Measurements from ENCODE around the gene STXBP3. TPM values are rescaled to one million over a fixed set of nuclear protein-coding genes. Genes with fewer than 3 reads are reported as not detected.
"Not testable (repeated sequence)": the region's sequence is repeated elsewhere in the genome, so short reads cannot be mapped to it uniquely, and the experiment has no call there.

STXBP3 gene
- total RNA-seq, 1 experiment from 2014 or later: 69.2 TPM

DNA sequence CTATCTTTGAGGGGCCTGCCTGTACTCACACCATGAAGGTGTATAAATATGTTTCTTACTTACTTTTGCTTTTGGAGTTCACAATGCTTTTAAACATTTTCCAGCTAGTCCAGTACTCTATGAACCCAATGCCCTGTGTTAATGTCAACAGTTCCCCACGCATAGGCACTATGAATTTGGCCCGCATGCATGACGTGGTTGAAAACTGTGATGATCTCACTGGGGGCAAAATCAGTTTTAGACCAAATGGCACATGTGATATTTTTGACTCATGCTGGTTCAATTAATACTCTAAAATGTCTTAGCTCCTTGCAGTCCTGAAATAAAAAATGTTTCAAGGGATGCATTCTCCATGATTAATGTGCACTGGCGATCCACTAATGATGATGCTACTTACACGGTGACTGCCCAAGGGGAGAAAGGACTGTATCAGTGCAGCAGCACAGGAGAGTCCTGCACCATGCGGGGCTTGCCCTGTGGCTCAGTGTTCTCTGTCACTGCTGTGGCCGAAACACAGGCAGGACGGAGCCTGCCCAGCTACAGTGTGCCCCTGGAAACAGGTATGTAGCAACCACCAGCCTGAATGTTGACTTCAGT, 18.0 kb upstream of the STXBP3 start:
- DNase-seq (ENCODE audit: low read depth): no peak

DNA sequence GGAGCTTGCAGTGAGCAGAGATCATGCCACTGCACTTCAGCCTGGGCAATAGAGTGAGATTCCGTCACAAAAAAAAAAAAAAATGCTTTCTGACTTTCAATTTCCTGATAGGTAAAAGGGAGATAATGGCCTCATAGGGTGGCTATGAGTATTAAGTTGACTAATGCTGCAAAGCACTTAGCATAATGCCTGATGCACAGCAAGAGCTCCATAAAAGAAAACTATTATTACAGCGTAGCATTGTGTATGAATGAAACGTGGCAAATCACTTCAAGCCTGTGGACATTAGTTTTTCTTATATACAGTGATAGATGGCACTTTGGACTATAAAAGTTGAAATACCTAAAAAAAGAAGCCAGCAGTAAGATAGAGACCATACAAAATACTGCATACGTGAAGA, 17.0 kb upstream of the STXBP3 start:
- DNase-seq (ENCODE audit: low read depth): no peak

DNA sequence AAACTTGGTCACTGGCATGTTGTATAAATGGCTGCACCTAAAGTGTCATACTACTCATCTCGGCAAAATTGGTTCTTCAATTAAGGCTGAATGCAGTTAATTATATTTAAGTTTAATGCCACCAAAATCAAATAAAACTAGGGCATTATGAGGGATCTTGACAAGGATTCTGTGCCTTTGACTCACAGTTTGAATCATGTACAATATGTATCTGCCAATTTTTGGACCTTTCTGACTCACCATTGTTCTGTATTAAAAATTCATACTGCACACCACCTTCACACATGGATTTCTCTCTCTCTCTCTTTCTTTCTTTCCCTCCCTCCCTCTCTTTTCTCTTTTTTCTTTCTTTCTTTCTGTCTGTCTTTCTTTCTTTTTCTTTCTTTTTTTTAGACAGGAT, 14.1 kb upstream of the STXBP3 start:
- no peak for DNase-seq (ENCODE audit: low read depth)

- no peak for DNase-seq (ENCODE audit: low read depth)
These were observed 12.2 kb upstream of the STXBP3 start for GRCh38 chr1:108734171-108734865.

DNA sequence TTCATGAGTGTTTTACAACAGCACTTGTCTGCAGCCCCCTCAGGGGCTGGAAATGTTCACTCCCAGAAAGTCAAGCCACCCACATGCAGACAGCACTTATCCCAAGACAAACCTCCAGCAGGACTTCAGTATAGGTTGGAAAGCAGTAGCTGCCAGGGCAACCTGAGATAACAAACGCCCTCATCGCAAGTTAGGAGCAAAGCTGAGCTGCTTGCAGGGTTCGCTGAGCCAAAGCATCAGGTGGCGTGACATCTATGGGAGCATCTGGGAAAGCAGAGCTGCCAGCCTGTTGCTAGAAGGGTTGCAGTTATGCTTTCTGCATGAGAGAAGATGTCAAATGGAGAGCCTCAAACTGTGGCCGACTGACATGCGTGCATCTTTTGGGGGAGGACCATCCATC, 4.2 kb upstream of the STXBP3 start:
- DNase-seq (ENCODE audit: low read depth): no peak

- no peak for DNase-seq (ENCODE audit: low read depth)
These were observed 493 bp upstream of the STXBP3 start for GRCh38 chr1:108745980-108746381.

DNA sequence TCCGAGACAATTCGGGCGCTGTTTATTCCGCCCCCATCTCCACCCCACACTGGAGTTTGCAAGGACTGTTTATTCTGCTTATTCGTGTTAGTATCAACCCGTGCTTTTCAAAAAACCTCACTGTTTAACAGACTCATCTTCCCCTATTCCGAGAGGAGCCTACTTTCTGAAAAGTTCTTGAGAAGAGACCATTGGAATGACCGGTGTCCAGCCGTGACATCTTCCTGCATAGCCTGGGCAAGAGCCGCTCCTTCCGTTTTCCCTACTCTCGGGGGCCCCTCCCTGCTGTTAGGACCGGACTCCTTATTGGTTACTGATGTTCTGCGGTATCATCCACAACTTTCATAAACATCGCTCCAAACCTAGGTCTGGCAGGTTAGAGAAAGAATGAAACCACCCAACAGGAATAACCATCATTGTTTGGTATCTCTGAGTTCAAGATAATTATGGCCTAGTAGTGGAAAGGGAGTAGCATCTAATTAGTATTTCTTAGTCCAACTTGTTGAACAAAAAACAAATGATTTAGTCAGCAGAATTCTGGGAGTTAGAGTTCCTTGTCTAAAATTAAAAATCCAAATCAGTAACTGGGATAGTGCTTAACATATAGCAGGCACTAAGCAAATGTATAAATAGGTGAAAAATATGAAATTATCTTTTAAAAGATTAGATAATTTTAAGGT, 837 bp downstream of the STXBP3 start:
- DNase-seq (ENCODE audit: low read depth): peak; percentile 87

DNA sequence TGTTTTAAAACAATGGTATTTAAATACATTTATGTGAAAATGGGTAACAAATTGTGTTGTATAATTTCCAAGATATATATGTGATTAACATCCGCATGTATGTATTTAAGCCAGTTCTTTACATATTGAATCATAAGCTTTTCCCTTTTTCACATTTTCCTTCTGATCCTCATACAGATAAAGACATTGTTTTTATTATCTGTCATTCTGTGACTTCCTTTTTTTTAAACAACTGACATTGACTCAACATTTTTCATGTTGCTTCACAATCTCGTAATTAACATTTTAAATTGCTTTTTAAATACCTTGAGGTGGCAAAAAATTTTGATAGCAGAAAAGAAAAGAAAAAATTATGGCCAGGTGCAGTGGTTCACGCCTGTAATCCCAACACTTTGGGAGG, 1.4 kb downstream of the STXBP3 start:
- DNase-seq (ENCODE audit: low read depth): no peak

- DNase-seq (ENCODE audit: low read depth): no peak
These were observed 2.6 kb downstream of the STXBP3 start for GRCh38 chr1:108749081-108749480.

DNA sequence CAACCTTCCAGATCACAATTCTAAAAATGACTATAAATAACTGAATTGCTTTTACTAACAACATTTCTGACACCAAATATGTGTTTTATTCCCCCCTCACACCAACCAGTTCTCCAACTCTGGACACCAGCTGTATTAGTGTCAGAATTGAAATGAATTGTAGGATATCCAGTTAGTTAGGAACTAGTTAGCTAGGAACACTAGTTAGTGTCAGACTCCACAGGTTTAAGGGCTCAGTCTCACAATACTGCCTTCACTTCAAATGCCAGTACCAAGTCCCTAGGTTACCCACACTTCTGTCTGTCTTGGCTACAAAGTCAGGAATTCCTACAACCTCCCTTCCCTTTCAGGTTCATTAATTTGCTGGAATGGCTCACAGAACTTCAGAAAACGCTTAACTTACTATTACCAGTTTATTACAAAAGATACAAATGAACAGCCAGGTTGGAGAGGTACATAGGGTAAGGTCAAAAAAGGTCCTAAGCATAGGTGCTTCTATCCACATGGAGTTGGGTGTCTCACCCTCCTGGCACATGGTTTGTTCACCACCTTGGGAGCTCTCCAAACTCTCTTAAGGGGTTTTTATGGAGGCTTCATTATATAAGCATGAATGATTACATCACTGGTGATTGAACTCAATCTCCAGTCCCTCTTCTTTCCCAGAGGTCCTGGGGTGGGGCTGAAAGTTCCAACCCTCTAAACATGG, 4.2 kb downstream of the STXBP3 start:
- peak; percentile 8 for DNase-seq (ENCODE audit: low read depth)

- no peak for DNase-seq (ENCODE audit: low read depth)
These were observed 6.9 kb downstream of the STXBP3 start for GRCh38 chr1:108753363-108753762.

GRCh38 chr1:108758796-108759195, 12.3 kb downstream of the STXBP3 start:
- no peak for DNase-seq (ENCODE audit: low read depth)

DNA sequence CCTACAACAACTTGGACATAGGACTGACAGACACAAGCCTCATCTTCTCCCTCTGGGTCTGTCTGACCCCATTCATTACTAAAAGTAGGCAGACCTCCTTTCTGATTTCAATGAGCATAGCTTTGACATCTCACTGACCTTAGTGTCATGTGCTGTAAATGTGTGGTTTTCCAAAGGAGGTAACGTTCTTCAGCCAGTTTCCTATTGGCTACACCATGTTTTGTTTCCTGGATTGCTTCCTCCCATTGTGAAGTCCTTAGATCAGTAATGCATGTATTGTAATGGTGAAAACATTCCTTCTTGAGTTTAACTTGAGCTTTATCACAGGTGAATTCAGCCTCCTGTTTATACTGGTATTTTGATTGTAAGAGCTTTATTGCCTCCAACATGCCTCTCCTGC, 20.6 kb downstream of the STXBP3 start:
- no peak for DNase-seq (ENCODE audit: low read depth)

- DNase-seq (ENCODE audit: low read depth): no peak
These were observed 21.2 kb downstream of the STXBP3 start for GRCh38 chr1:108767708-108768107.

DNA sequence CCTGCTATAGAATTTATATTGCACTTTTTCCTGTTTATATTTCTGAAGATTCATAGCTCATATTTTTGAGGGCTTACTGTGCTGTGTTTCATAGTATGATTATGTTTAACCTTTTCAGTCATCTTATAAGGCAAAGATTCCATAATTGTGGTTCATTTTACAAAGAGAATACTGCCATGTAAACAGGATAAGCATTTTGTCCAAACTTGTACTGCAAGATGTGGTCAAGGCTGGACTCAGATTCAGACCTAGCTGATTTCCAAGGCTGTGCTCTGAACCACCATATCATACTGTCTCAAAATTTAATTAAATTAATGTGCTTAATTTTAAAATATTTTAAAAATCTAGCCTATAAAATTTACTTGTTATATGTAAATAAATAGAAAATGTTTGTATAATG, 31.4 kb downstream of the STXBP3 start:
- no peak for DNase-seq (ENCODE audit: low read depth)

GRCh38 chr1:108779455-108779854, 33.0 kb downstream of the STXBP3 start:
- DNase-seq (ENCODE audit: low read depth): no peak

GRCh38 chr1:108780937-108781574, 34.6 kb downstream of the STXBP3 start:
- DNase-seq (ENCODE audit: low read depth): no peak

- DNase-seq (ENCODE audit: low read depth): not testable (repeated sequence)
These were observed 35.1 kb downstream of the STXBP3 start for GRCh38 chr1:108781575-108781944.

DNA sequence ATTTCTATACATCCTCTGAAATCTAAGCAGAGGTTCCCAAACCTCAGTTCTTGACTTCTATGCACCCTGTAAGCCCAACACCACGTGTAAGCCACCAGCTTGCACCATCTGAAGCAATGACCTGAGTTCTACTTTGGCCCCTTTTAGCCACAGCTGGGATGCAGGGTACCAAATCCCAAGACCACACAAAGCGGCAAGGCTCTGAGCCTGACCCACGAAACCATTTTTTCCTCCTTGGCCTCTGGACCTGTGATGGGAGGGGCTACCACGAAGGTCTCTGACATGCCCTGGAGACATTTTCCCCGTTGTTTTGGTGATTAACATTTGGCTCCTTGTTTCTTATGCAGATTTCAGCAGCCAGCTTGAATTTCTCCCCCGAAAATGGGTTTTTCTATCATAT, 38.8 kb downstream of the STXBP3 start:
- DNase-seq (ENCODE audit: low read depth): no peak

DNA sequence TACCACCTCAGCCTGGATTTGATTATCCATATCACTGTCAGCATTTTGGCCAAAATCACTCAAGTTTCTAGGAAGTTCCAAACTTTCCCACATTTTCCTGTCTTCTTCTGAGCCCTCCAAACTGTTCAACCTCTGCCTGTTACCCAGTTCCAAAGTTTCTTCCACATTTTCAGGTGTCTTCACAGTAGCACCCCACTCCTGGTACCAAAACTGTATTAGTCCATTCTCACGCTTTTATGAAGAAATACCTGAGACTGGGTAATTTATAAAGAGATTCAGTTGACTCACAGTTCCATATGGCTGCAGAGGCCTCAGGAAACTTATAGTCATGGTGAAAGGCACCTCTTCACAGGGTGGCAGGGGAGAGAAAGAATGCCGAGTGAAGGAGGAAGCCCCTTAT, 39.4 kb downstream of the STXBP3 start:
- no peak for DNase-seq (ENCODE audit: low read depth)

GRCh38 chr1:108791790-108792189, 45.3 kb downstream of the STXBP3 start:
- DNase-seq (ENCODE audit: low read depth): no peak

DNA sequence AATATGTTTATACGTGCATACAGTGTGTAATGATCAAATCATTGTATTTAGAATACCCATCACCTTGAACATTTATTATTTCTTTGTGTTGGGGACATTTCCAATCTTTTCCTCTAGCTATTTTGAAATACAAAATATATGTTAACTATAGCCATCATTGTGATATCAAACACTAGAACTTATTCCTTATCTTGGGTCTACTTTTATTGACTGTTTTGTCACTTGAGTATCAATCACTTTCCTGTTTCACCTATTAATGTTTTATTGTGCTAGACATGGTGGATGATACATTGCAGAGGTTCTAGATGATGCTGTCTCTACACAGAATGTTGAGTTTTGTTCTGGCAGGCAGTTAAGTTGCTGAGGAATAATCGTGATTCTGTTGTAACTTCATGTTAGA, 45.9 kb downstream of the STXBP3 start:
- DNase-seq (ENCODE audit: low read depth): no peak
